ENCODE measurements around the gene ATR.
A peak's percentile ranks its signal among the peaks of the same experiment; 100 is the strongest.

Gene ATR

GRCh38 chr3:142450189-142450588 is 128.3 kb downstream of the ATR start:
- no peak overlapping the region for H4K91ac ChIP-seq (ENCODE audit: low read depth, low read length)
- H3K79me1 ChIP-seq (ENCODE audit: low read length): peaks cover 5% of the 10 kb centered on the region
- peaks cover 0 to 2% of the 10 kb centered on the region in 2 experiments for H3K4me1 ChIP-seq (ENCODE audit: control insufficient read depth in 1 of 2, insufficient read depth in 2 of 2, low read length in 2 of 2)
- no peak overlapping the region for H3K9ac ChIP-seq (ENCODE audit: low read length)
- peaks cover 2 to 4% of the 10 kb centered on the region in 2 experiments for H3K36me3 ChIP-seq (ENCODE audit: control insufficient read depth in 1 of 2, insufficient read depth in 2 of 2, low read length in 2 of 2)
- H4K12ac ChIP-seq (ENCODE audit: low read depth, low read length): no peak overlapping the region
- H2AK5ac ChIP-seq (ENCODE audit: low read length): no peak overlapping the region
- H2BK12ac ChIP-seq (ENCODE audit: low read length): no peak overlapping the region
- no peak overlapping the region for H3K4me3 ChIP-seq (ENCODE audit: low read depth, low read length)
- no peak overlapping the region for H3K4ac ChIP-seq (ENCODE audit: low read depth, low read length)
- no peak overlapping the region for H3K4me2 ChIP-seq (ENCODE audit: low read length)
- no peak overlapping the region for H3K14ac ChIP-seq (ENCODE audit: low read length)
- H2BK120ac ChIP-seq (ENCODE audit: insufficient read depth, low read length, poor library complexity): no peak overlapping the region
- H3K18ac ChIP-seq (ENCODE audit: low read length): no peak overlapping the region
- no CpG with 5 or more reads among the region's 3 CpGs for WGBS (ENCODE audit: extremely low coverage, insufficient coverage, insufficient read length)
- no peak overlapping the region for H3K27ac ChIP-seq (ENCODE audit: low read depth, low read length)
- no peak overlapping the region for H2AFZ ChIP-seq (ENCODE audit: insufficient read depth, low read length, poor library complexity)
- H4K8ac ChIP-seq (ENCODE audit: low read depth, low read length): no peak overlapping the region
- H3K9me3 ChIP-seq (ENCODE audit: insufficient read depth, low read depth, low read length): no peaks in the 10 kb centered on the region
- no peak for DNase-seq
- H2BK5ac ChIP-seq (ENCODE audit: low read depth, low read length, poor library complexity): no peak overlapping the region
- H3K27me3 ChIP-seq (ENCODE audit: insufficient read depth, low read length): no peaks in the 10 kb centered on the region
- H3K23ac ChIP-seq (ENCODE audit: low read length): no peak overlapping the region
- H3K79me2 ChIP-seq (ENCODE audit: control insufficient read depth, insufficient read depth, low read length, poor library complexity): peaks cover 9% of the 10 kb centered on the region

DNA sequence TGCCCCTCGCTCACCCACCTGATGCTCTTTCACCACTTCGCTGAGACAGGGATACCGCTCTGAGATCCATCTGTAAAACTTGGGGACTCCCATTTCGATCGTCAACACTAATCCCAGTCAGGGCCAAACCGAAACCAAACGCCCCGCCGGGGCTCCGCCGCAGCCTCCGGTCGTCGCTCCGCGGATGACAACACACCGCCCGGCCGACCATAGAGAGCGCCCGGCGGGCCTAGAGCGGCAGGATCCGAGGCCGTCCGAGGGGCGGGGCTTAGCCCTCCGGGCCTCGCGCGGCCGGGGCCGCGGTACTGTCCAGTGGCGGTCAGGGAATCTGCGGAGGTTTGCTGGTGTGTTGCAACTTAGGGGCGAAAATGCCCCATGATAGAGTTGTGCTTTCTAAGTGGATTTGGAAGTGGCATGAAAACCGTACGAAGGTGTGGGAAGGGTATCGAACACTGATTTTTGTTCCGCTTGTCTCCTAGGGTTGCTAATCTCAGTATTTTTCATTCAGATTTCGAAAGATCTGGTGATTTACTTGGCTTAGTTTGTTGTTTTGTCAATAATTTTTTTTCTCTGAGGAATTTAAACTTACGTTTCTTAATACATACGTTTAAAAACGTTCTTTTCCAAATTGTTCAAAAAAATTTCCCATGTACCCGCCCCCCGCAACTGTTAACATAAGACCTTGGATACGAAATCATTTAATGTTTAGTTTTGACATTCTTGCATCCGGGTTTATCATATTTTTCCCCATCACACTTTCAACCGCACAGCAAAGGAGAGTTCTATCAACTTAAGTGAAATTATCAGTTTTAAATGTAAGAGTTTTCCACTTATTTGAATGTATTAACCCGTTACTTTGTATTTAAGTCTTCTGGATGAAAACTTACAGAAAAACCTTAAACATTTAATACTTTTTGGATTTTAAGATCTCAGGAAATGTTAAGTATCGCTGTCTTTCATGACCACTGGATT is 130.4 kb downstream of the ATR start, which contains the start of gene XRN1:
TSS of gene XRN1 (minus strand) at position 186 of the 972 bp plus-strand sequence. CDS start at position 93, 93 bp downstream.
- peak within 1 kb of the TSS; percentile 99 for H3K18ac ChIP-seq (ENCODE audit: low read length)
- peaks cover 9% of the 10 kb centered on the region for H3K79me2 ChIP-seq (ENCODE audit: control insufficient read depth, insufficient read depth, low read length, poor library complexity)
- peak within 1 kb of the TSS; percentile 96 for H2BK120ac ChIP-seq (ENCODE audit: insufficient read depth, low read length, poor library complexity)
- H3K9me3 ChIP-seq (ENCODE audit: insufficient read depth, low read depth, low read length): no peaks in the 10 kb centered on the region
- H3K9ac ChIP-seq (ENCODE audit: low read length): peak within 1 kb of the TSS; percentile 89
- H4K91ac ChIP-seq (ENCODE audit: low read depth, low read length): peak within 1 kb of the TSS; percentile 82
- peak within 1 kb of the TSS; percentile 100 for H2AFZ ChIP-seq (ENCODE audit: insufficient read depth, low read length, poor library complexity)
- peaks cover 0 to 2% of the 10 kb centered on the region in 2 experiments for H3K4me1 ChIP-seq (ENCODE audit: control insufficient read depth in 1 of 2, insufficient read depth in 2 of 2, low read length in 2 of 2)
- peak within 1 kb of the TSS; percentile 100 for H4K8ac ChIP-seq (ENCODE audit: low read depth, low read length)
- H3K79me1 ChIP-seq (ENCODE audit: low read length): peaks cover 5% of the 10 kb centered on the region
- peak within 1 kb of the TSS; percentile 93 for H4K12ac ChIP-seq (ENCODE audit: low read depth, low read length)
- H3K4me2 ChIP-seq (ENCODE audit: low read length): peak within 1 kb of the TSS; percentile 79
- H3K4me3 ChIP-seq (ENCODE audit: low read depth, low read length): peak within 1 kb of the TSS; percentile 91
- H3K4ac ChIP-seq (ENCODE audit: low read depth, low read length): peak within 1 kb of the TSS; percentile 94
- peak within 1 kb of the TSS; percentile 79 for H2AK5ac ChIP-seq (ENCODE audit: low read length)
- H2BK12ac ChIP-seq (ENCODE audit: low read length): no peak within 1 kb of the TSS
- H2BK5ac ChIP-seq (ENCODE audit: low read depth, low read length, poor library complexity): peak within 1 kb of the TSS; percentile 81
- H3K14ac ChIP-seq (ENCODE audit: low read length): peak within 1 kb of the TSS; percentile 99
- H3K23ac ChIP-seq (ENCODE audit: low read length): no peak within 1 kb of the TSS
- H3K27me3 ChIP-seq (ENCODE audit: insufficient read depth, low read length): no peaks in the 10 kb centered on the region
- peak within 1 kb of the TSS; percentile 71 for H3K27ac ChIP-seq (ENCODE audit: low read depth, low read length)
- DNase-seq: peak; percentile 97 to 98
- H3K36me3 ChIP-seq (ENCODE audit: control insufficient read depth in 1 of 2, insufficient read depth in 2 of 2, low read length in 2 of 2): peaks cover 2 to 4% of the 10 kb centered on the region in 2 experiments
- no CpG with 5 or more reads among the region's 52 CpGs for WGBS (ENCODE audit: extremely low coverage, insufficient coverage, insufficient read length)

DNA sequence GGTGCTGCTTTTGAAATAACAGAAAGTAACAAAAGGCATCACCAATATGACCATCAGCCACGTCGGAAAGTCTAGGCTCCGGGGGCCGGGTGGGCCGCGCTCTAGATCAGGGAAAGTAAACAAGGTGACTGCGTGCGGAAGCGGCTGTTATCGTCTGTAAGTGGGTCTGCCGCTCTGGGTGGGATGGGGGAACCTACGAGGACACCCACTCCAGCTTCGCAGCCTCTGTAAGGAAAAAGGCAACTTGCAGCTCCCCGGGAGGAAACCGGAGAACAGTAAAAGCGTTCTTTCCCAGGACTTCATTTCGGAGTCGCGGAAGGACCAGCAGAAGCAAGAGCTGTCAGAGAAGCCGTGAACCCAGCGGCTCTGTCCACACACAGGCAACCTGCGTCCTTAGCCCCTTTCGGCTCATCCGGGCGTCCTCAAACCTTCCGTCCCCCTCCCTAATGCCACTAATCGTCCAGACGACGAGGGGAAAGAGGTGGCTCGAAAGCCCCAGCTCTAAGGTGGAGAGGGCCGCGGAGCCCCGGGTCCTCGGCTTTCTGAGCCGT is 131.2 kb downstream of the ATR start:
- peak overlapping the region; percentile 99 for H3K18ac ChIP-seq (ENCODE audit: low read length)
- peaks cover 0 to 2% of the 10 kb centered on the region in 2 experiments for H3K4me1 ChIP-seq (ENCODE audit: control insufficient read depth in 1 of 2, insufficient read depth in 2 of 2, low read length in 2 of 2)
- H2BK12ac ChIP-seq (ENCODE audit: low read length): no peak overlapping the region
- H3K9me3 ChIP-seq (ENCODE audit: insufficient read depth, low read depth, low read length): no peaks in the 10 kb centered on the region
- peaks cover 2 to 4% of the 10 kb centered on the region in 2 experiments for H3K36me3 ChIP-seq (ENCODE audit: control insufficient read depth in 1 of 2, insufficient read depth in 2 of 2, low read length in 2 of 2)
- H2AFZ ChIP-seq (ENCODE audit: insufficient read depth, low read length, poor library complexity): peak overlapping the region; percentile 100
- H2AK5ac ChIP-seq (ENCODE audit: low read length): peak overlapping the region; percentile 79
- peak overlapping the region; percentile 96 for H2BK120ac ChIP-seq (ENCODE audit: insufficient read depth, low read length, poor library complexity)
- H3K23ac ChIP-seq (ENCODE audit: low read length): no peak overlapping the region
- H3K79me2 ChIP-seq (ENCODE audit: control insufficient read depth, insufficient read depth, low read length, poor library complexity): peaks cover 9% of the 10 kb centered on the region
- peak overlapping the region; percentile 89 for H3K9ac ChIP-seq (ENCODE audit: low read length)
- peak overlapping the region; percentile 100 for H4K8ac ChIP-seq (ENCODE audit: low read depth, low read length)
- H4K12ac ChIP-seq (ENCODE audit: low read depth, low read length): peak overlapping the region; percentile 93
- peak overlapping the region; percentile 81 for H2BK5ac ChIP-seq (ENCODE audit: low read depth, low read length, poor library complexity)
- H3K4me3 ChIP-seq (ENCODE audit: low read depth, low read length): peak overlapping the region; percentile 91
- peak overlapping the region; percentile 94 for H3K4ac ChIP-seq (ENCODE audit: low read depth, low read length)
- H3K27ac ChIP-seq (ENCODE audit: low read depth, low read length): peak overlapping the region; percentile 35
- no CpG with 5 or more reads among the region's 35 CpGs for WGBS (ENCODE audit: extremely low coverage, insufficient coverage, insufficient read length)
- peak overlapping the region; percentile 99 for H3K14ac ChIP-seq (ENCODE audit: low read length)
- no peaks in the 10 kb centered on the region for H3K27me3 ChIP-seq (ENCODE audit: insufficient read depth, low read length)
- peak; percentile 9 to 51 for DNase-seq
- peaks cover 5% of the 10 kb centered on the region for H3K79me1 ChIP-seq (ENCODE audit: low read length)
- peak overlapping the region; percentile 82 for H4K91ac ChIP-seq (ENCODE audit: low read depth, low read length)
- peak overlapping the region; percentile 79 for H3K4me2 ChIP-seq (ENCODE audit: low read length)

DNA sequence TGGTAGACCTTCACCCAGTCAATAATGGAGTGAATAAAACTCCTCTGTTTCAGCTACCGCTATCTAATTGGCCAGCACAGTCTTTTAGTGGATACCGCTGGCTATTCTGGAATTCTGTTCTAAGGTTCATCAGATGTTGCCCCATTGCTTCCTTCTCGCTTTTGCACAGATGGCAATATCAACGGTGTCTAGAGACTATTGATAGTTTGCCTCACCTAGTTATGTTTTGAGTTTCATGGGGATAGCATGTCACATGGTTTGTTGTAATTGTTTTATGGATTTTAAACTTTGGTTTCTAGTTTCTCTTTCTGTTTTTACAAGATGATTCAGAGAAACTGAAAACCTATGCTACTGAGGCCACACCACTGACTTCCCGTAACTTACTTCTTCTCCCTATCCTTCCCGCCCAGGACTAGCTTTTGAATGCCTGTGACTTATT is 132.7 kb downstream of the ATR start:
- Histone ChIP-seq H3K27ac (ENCODE audit: low read depth, low read length) (no peak overlapping the region), H3K9me3 (ENCODE audit: insufficient read depth, low read depth, low read length) (no peaks in the 10 kb centered on the region), H3K4me2 (ENCODE audit: low read length) (no peak overlapping the region), H2AFZ (ENCODE audit: insufficient read depth, low read length, poor library complexity) (no peak overlapping the region), H3K9ac (ENCODE audit: low read length) (no peak overlapping the region), H3K14ac (ENCODE audit: low read length) (no peak overlapping the region), H3K4me3 (ENCODE audit: low read depth, low read length) (no peak overlapping the region), H3K36me3 (ENCODE audit: control insufficient read depth in 1 of 2, insufficient read depth in 2 of 2, low read length in 2 of 2) (no peaks in the 10 kb centered on the region), H3K79me1 (ENCODE audit: low read length) (peaks cover 5% of the 10 kb centered on the region), H2BK120ac (ENCODE audit: insufficient read depth, low read length, poor library complexity) (no peak overlapping the region), H4K12ac (ENCODE audit: low read depth, low read length) (no peak overlapping the region), H4K8ac (ENCODE audit: low read depth, low read length) (no peak overlapping the region), H3K18ac (ENCODE audit: low read length) (no peak overlapping the region), H3K4me1 (ENCODE audit: control insufficient read depth in 1 of 2, insufficient read depth in 2 of 2, low read length in 2 of 2) (peaks cover 0 to 1% of the 10 kb centered on the region in 2 experiments), H3K27me3 (ENCODE audit: insufficient read depth, low read length) (no peaks in the 10 kb centered on the region), H2BK12ac (ENCODE audit: low read length) (no peak overlapping the region), H4K91ac (ENCODE audit: low read depth, low read length) (no peak overlapping the region), H3K23ac (ENCODE audit: low read length) (no peak overlapping the region), H3K79me2 (ENCODE audit: control insufficient read depth, insufficient read depth, low read length, poor library complexity) (peaks cover 9% of the 10 kb centered on the region), H3K4ac (ENCODE audit: low read depth, low read length) (peak overlapping the region; percentile 40), H2AK5ac (ENCODE audit: low read length) (no peak overlapping the region), H2BK5ac (ENCODE audit: low read depth, low read length, poor library complexity) (no peak overlapping the region)
- WGBS (ENCODE audit: extremely low coverage, insufficient coverage, insufficient read length): no CpG with 5 or more reads among the region's 6 CpGs
- no peak for DNase-seq

Measured in trophoblast cell (in vitro differentiated cells and primary cell).